ENCODE measurements around the gene AGAP1. TPM values are rescaled to one million over a fixed set of nuclear protein-coding genes. Genes with fewer than 3 reads are reported as not detected.

The AGAP1 gene
- total RNA-seq, 4 donors from 2014 or later: 13.7 to 18.5 (median 17.1) TPM

DNA sequence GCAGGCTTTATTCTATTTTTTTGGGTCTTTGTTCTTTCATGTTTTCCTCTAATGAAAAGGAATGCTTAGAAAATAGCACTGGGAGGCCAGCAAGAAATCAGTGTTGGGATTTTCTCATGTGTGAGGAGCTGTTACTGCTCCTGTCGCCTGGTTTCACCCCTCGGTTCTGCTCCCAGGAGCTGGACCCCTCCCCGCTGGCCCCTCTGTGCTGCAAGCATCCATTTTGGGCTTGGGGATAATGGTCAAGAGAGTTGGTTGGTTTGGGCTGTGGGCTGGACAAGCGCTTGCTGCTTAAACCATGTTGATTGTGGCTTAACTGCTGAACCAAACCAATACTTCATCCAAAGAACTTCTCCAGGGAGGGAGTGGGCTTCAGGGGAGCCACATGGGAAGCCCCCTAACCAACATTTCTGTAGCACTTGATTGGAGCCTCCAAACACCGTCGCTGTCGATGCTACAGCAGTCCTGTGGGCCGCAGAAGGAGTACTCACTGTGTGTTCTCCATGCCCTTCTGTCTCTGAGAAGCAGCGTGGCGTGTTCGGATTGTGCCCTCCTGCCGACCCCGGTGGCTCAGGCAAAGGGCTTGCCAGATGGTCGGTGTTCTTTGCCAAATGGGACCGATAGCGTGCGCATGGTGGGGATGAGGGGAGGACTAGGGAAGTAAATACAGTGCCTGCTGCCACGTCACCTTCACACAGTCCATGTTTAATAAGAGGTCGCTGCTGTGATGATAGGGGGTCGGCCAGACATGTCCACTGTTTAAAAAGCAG, 40.0 kb downstream of the AGAP1 start:
- WGBS, 2 donors: 90 to 91% methylated on average over 20 of the region's 20 CpGs
- intact Hi-C loops (cut with DNase I; ENCODE audit: low total_unique reads): no loop called here
- DNase-seq (ENCODE audit: low spot score in 2 of 2): no peak
- TF ChIP-seq, protein P1, sequence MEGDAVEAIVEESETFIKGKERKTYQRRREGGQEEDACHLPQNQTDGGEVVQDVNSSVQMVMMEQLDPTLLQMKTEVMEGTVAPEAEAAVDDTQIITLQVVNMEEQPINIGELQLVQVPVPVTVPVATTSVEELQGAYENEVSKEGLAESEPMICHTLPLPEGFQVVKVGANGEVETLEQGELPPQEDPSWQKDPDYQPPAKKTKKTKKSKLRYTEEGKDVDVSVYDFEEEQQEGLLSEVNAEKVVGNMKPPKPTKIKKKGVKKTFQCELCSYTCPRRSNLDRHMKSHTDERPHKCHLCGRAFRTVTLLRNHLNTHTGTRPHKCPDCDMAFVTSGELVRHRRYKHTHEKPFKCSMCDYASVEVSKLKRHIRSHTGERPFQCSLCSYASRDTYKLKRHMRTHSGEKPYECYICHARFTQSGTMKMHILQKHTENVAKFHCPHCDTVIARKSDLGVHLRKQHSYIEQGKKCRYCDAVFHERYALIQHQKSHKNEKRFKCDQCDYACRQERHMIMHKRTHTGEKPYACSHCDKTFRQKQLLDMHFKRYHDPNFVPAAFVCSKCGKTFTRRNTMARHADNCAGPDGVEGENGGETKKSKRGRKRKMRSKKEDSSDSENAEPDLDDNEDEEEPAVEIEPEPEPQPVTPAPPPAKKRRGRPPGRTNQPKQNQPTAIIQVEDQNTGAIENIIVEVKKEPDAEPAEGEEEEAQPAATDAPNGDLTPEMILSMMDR (IDR thresholded peaks at IDR 0.05): no peak
- TF ChIP-seq POLR2A (IDR thresholded peaks at IDR 0.05): no peak
- H3K4me3 ChIP-seq (ENCODE audit: low read depth, poor library complexity, severe bottlenecking): no peak overlapping the region

DNA sequence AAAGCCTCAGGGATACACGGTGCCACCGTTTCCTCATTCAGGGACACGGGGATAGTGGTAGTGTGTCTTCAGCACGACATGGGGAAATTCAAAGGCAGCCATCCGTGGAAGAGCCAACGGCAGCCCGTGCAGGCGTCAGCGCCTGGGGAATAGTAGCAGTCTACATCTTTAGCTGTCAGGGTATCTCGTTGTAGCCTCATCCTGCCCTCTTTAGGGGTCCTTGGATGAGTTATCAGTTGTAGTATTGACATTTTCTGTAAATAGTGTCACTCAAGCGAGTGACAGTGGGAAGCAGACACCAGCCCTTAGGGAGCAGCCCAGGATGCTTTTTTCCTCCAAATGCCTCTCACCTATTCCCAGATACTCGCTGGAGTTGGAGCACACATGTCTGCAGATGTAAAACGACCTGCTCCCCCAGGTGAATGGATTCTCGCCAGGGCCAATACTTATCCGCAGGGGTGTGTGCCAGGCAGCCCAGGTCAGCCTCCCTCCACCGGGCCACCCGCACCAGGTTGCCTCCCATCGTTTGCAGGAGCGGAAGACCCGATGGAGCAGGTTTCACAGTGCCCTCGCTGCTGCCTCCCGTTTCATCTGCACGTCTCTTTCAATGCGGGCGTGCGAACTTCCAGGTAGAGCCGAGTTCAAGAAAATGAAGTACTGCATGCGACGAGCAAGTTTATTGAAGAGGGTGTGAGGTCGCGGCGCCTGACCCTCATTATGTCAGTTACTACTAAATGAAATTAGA, 41.0 kb downstream of the AGAP1 start:
- intact Hi-C loops (cut with DNase I; ENCODE audit: low total_unique reads): no loop called here
- no peak for DNase-seq (ENCODE audit: low spot score in 2 of 2)
- 55 to 63% methylated on average over 32 of the region's 32 CpGs for WGBS, 2 donors
- TF ChIP-seq, protein P1 (IDR thresholded peaks at IDR 0.05): no peak
- TF ChIP-seq POLR2A (IDR thresholded peaks at IDR 0.05): no peak
- no peak overlapping the region for H3K4me3 ChIP-seq (ENCODE audit: low read depth, poor library complexity, severe bottlenecking)

DNA sequence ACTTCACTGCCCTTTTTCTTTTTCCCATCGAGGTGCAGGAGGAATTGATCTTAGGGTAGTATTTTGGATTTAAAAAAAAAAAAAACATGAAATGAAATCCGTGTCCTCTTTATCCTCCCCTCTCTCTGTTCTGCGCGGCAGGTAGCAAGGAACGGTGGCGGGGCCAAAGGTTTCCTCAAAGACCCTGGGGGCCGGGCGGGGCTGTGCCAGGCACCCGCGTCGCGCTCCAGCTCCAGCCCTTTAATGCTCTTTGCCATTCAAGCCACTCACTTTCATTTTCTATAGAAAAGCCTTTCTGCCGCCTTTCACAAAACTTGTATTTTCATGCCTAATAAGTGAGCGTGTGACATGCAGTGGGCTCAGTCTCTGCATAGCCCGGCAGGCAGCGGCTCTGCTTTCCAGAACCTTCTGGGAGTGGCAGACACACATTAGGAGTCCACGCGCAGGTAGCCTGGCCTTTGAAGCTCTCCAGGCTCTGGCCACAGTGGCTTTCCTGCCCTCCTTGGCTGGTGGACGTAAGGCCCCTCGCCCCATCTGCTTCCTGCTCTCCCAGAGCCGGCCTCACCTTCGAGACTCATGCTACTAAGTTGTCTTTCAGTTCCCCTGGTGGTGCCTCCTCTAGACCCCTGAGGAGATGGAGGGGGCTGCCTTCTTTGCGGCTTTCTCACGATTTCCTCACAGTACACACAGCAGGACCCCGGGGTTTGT, 41.7 kb downstream of the AGAP1 start:
- no peak overlapping the region for H3K4me3 ChIP-seq (ENCODE audit: low read depth, poor library complexity, severe bottlenecking)
- WGBS, 2 donors: 56 to 61% methylated on average over 25 of the region's 25 CpGs
- no peak for DNase-seq (ENCODE audit: low spot score in 2 of 2)
- TF ChIP-seq, protein P1 (IDR thresholded peaks at IDR 0.05): no peak
- no peak for TF ChIP-seq POLR2A (IDR thresholded peaks at IDR 0.05)
- intact Hi-C loops (cut with DNase I; ENCODE audit: low total_unique reads): no loop called here

DNA sequence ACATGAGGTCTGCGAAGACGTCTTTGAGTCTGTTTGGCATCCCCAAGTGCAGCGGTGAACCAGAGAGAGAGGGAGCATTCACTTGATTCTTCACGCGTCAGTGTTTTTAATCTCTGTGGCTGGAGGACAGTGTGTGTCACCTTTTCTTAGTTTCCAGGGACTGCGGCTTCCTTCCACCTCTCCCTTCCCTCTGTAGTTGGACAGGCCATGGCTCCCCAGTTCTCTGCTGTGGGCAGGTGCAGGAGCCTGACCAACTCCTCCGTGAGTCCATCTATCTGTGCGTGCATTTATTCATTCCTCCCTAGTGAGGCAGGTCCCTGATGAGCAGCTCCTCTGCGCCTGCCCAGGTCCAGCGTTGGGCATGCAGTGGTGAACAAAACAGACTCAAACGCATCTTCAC, 42.9 kb downstream of the AGAP1 start:
- no peak overlapping the region for H3K4me3 ChIP-seq (ENCODE audit: low read depth, poor library complexity, severe bottlenecking)

DNA sequence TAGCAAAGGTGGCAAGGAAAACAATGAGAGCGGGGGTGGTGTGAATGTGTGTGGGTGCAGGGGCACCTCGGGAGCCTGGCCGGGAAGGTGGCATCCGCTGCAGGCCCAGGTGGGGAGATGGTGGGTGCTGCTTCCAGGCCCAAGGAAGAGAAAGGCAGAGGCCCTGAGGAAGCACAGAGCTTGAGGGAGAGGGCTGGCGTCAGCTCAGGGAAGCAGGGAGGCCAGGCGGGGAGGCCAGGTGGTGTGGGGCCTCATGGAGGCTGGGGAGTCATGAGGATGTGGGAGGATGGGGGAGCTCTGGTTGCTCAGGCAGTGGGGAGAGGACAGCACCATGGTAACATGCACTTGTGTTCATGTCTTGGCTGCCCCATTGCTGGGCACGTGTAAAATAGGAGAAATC, 43.3 kb downstream of the AGAP1 start:
- intact Hi-C loops (cut with DNase I; ENCODE audit: low total_unique reads): no loop called here
- no peak for DNase-seq (ENCODE audit: low spot score in 2 of 2)
- no peak overlapping the region for H3K4me3 ChIP-seq (ENCODE audit: low read depth, poor library complexity, severe bottlenecking)
- TF ChIP-seq POLR2A (IDR thresholded peaks at IDR 0.05): no peak
- TF ChIP-seq, protein P1 (IDR thresholded peaks at IDR 0.05): no peak
- 86 to 87% methylated on average over 7 of the region's 7 CpGs for WGBS, 2 donors

More for the DNA sequence above, 42.9 kb downstream of the AGAP1 start:
- TF ChIP-seq POLR2A (IDR thresholded peaks at IDR 0.05): no peak
- TF ChIP-seq, protein P1 (IDR thresholded peaks at IDR 0.05): no peak
- 92 to 96% methylated on average over 11 of the region's 11 CpGs for WGBS, 2 donors
- intact Hi-C loops (cut with DNase I; ENCODE audit: low total_unique reads): no loop called here
- no peak for DNase-seq (ENCODE audit: low spot score in 2 of 2)
